Tibial nerve (tissue), 4 donors: Measurements from ENCODE around the gene DLG1. TPM values are rescaled to one million over a fixed set of nuclear protein-coding genes. Genes with fewer than 3 reads are reported as not detected.

Experiments
- DNase-seq, 2 donors: peaks; one replicate each; pipeline ENCODE4 v3.0.0-alpha.2; 2019; ENCODE audit warnings: low spot score in 2 of 2
- H3K27ac ChIP-seq, 4 donors: fragments of 200-600 bp; sonication (generic) in 3 of 4; one replicate each; pipeline ENCODE4 v1.5.1; 2017 to 2019; ENCODE audit warnings: mild to moderate bottlenecking in 1 of 4
- H3K27me3 ChIP-seq, 2 donors: fragments of 200-600 bp; sonication (generic) in 1 of 2; one replicate each; pipeline versions ENCODE4 v1.5.1 to v1.6.0; 2017 to 2019
- H3K36me3 ChIP-seq, 3 donors: fragments of 200-600 bp; sonication (generic); one replicate each; pipeline ENCODE4 v1.5.1; 2018 to 2019
- H3K4me1 ChIP-seq, 4 donors: fragments of 200-600 bp; sonication (generic) in 3 of 4; one replicate each; pipeline ENCODE4 v1.5.1; 2017 to 2019
- H3K4me3 ChIP-seq, 4 donors: fragments of 200-600 bp; sonication (generic) in 3 of 4; one replicate each; pipeline ENCODE4 v1.5.1; 2017 to 2019; ENCODE audit warnings: mild to moderate bottlenecking in 1 of 4, moderate library complexity in 1 of 4
- H3K9me3 ChIP-seq, 4 donors: fragments of 200-600 bp; sonication (generic) in 3 of 4; one replicate each; pipeline ENCODE4 v1.5.1; 2017 to 2019
- CTCF ChIP-seq, 5 experiments: fragments of 200-600 bp in 3 of 5; fragments of 450-650 bp in 2 of 5; sonication (generic) in 3 of 5; IDR thresholded peaks; one replicate each; pipeline ENCODE4 v1.5.1; 2016 to 2019; ENCODE audit warnings: antibody characterized with exemption in 5 of 5, mild to moderate bottlenecking in 3 of 5, moderate library complexity in 2 of 5
- EP300 ChIP-seq, 2 donors: sonication (generic); formaldehyde crosslinking; IDR thresholded peaks; one replicate each; pipeline ENCODE4 v1.6.1; 2017; ENCODE audit warnings: antibody characterized with exemption in 2 of 2, mild to moderate bottlenecking in 1 of 2
- POLR2A ChIP-seq, 2 donors: fragments of 450-650 bp; IDR thresholded peaks; one replicate each; pipeline ENCODE4 v1.6.1; 2017; ENCODE audit warnings: antibody characterized with exemption in 2 of 2, mild to moderate bottlenecking in 2 of 2, moderate library complexity in 2 of 2
- WGBS, 2 donors: methylation state at CpG; one replicate each; pipeline ENCODE4 v1.1.5; 2018; 5-methylcytosine and 5-hydroxymethylcytosine counted together
- total RNA-seq, 4 donors: library from RNA; depleted of rRNA; stranded (reverse); fragments of >200 nt; gene quantifications; one replicate each; pipeline ENCODE4 v1.1.0, GENCODE V29; 2016

Gene DLG1
- total RNA-seq, 4 donors from 2014 or later = 49.2 to 94.0 (median 71.1) TPM

GRCh38 chr3:197021729-197022404 is 276.5 kb downstream of the DLG1 start:
- DNase-seq = no peak
- no peak overlapping the region for H3K27ac ChIP-seq
- no peak for TF ChIP-seq EP300 (IDR thresholded peaks at IDR 0.05)
- TF ChIP-seq CTCF (IDR thresholded peaks at IDR 0.05) = no peak
- TF ChIP-seq POLR2A (IDR thresholded peaks at IDR 0.05) = no peak
- H3K27me3 ChIP-seq = peaks cover 0 to 12% of the 10 kb centered on the region in 2 donors
- WGBS, 2 donors = 87 to 90% methylated on average over 15 of the region's 15 CpGs
- H3K4me1 ChIP-seq = peaks cover 0 to 13% (median 0%) of the 10 kb centered on the region in 4 donors
- H3K4me3 ChIP-seq = no peak overlapping the region
- no peaks in the 10 kb centered on the region for H3K9me3 ChIP-seq
- H3K36me3 ChIP-seq = no peaks in the 10 kb centered on the region

GRCh38 chr3:197021231-197021630 is 277.2 kb downstream of the DLG1 start:
- 63 to 74% methylated on average over 8 to 10 of the region's 10 CpGs for WGBS, 2 donors
- Histone ChIP-seq H3K27ac (no peak overlapping the region), H3K4me1 (peaks cover 0 to 13% (median 0%) of the 10 kb centered on the region in 4 donors)

GRCh38 chr3:197019535-197019934 is 278.9 kb downstream of the DLG1 start:
- TF ChIP-seq CTCF (IDR thresholded peaks at IDR 0.05) (no peak), POLR2A (IDR thresholded peaks at IDR 0.05) (no peak), EP300 (IDR thresholded peaks at IDR 0.05) (no peak)
- no peak for DNase-seq
- WGBS, 2 donors = 81 to 83% methylated on average over 13 of the region's 13 CpGs
- no peak overlapping the region for H3K4me3 ChIP-seq
- no peaks in the 10 kb centered on the region for H3K9me3 ChIP-seq
- peaks cover 0 to 12% of the 10 kb centered on the region in 2 donors for H3K27me3 ChIP-seq
- H3K4me1 ChIP-seq = peaks cover 0 to 13% (median 0%) of the 10 kb centered on the region in 4 donors
- no peak overlapping the region for H3K27ac ChIP-seq
- no peaks in the 10 kb centered on the region for H3K36me3 ChIP-seq

More at GRCh38 chr3:197021231-197021630, 277.2 kb downstream of the DLG1 start:
- DNase-seq = no peak
- TF ChIP-seq CTCF (IDR thresholded peaks at IDR 0.05) (no peak), EP300 (IDR thresholded peaks at IDR 0.05) (no peak), POLR2A (IDR thresholded peaks at IDR 0.05) (no peak)
- H3K4me3 ChIP-seq = no peak overlapping the region
- H3K36me3 ChIP-seq = no peaks in the 10 kb centered on the region
- no peaks in the 10 kb centered on the region for H3K9me3 ChIP-seq
- peaks cover 0 to 12% of the 10 kb centered on the region in 2 donors for H3K27me3 ChIP-seq

GRCh38 chr3:197019021-197019420 is 279.4 kb downstream of the DLG1 start:
- H3K36me3 ChIP-seq = no peaks in the 10 kb centered on the region
- no peak for TF ChIP-seq POLR2A (IDR thresholded peaks at IDR 0.05)
- TF ChIP-seq EP300 (IDR thresholded peaks at IDR 0.05) = no peak
- TF ChIP-seq CTCF (IDR thresholded peaks at IDR 0.05) = no peak
- DNase-seq = no peak
- no peaks in the 10 kb centered on the region for H3K9me3 ChIP-seq
- 24 to 26% methylated on average over 6 of the region's 6 CpGs for WGBS, 2 donors
- H3K27ac ChIP-seq = no peak overlapping the region
- peaks cover 0 to 13% (median 0%) of the 10 kb centered on the region in 4 donors for H3K4me1 ChIP-seq
- H3K4me3 ChIP-seq = no peak overlapping the region
- H3K27me3 ChIP-seq = peaks cover 0 to 8% of the 10 kb centered on the region in 2 donors

GRCh38 chr3:197017003-197017402 is 281.4 kb downstream of the DLG1 start:
- Histone ChIP-seq H3K27ac (no peak overlapping the region), H3K4me1 (no peaks in the 10 kb centered on the region), H3K27me3 (peaks cover 0 to 5% of the 10 kb centered on the region in 2 donors), H3K9me3 (no peaks in the 10 kb centered on the region), H3K4me3 (no peak overlapping the region), H3K36me3 (no peaks in the 10 kb centered on the region)
- no peak for DNase-seq
- 91 to 99% methylated on average over 17 to 18 of the region's 18 CpGs for WGBS, 2 donors
- no peak for TF ChIP-seq CTCF (IDR thresholded peaks at IDR 0.05)
- no peak for TF ChIP-seq POLR2A (IDR thresholded peaks at IDR 0.05)
- no peak for TF ChIP-seq EP300 (IDR thresholded peaks at IDR 0.05)
